ENCODE results near the gene PLCB1. TPM values are rescaled to one million over a fixed set of nuclear protein-coding genes. Genes with fewer than 3 reads are reported as not detected.
A peak's percentile ranks its signal among the peaks of the same experiment; 100 is the strongest.

Gene PLCB1
- total RNA-seq, 1 donor from 2014 or later = 10.8 TPM

DNA sequence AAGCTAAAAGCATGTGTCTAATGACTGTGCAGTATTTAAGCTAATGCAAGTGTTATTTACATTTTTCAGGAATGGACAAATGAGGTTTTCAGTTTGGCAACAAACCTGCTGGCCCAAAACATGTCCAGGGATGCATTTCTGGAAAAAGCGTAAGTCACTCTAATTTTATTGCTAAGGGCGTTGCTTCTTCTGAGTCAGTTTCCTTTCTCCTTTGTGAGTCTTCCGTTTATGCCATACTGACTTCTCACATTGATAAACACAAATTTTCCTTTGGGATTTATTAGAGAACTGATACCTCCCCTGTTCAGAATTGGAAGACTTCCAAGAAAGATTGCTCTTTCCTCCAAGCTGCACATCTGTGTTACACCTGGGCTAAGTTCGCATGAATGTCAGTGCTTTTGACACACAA lies 514.0 kb downstream of the PLCB1 start:
- Mint-ChIP-seq H3K27ac (ENCODE audit: unreplicated experiment) (peak overlapping the region; percentile 5), H3K9me3 (ENCODE audit: low read depth) (no peaks in the 10 kb centered on the region), H3K4me1 (ENCODE audit: low read depth) (peaks cover 33% of the 10 kb centered on the region), H3K4me3 (ENCODE audit: unreplicated experiment) (no peak overlapping the region), H3K27me3 (ENCODE audit: low read depth) (no peaks in the 10 kb centered on the region), H3K36me3 (ENCODE audit: low read depth) (peaks cover 2% of the 10 kb centered on the region)
- TF ChIP-seq, protein P1, sequence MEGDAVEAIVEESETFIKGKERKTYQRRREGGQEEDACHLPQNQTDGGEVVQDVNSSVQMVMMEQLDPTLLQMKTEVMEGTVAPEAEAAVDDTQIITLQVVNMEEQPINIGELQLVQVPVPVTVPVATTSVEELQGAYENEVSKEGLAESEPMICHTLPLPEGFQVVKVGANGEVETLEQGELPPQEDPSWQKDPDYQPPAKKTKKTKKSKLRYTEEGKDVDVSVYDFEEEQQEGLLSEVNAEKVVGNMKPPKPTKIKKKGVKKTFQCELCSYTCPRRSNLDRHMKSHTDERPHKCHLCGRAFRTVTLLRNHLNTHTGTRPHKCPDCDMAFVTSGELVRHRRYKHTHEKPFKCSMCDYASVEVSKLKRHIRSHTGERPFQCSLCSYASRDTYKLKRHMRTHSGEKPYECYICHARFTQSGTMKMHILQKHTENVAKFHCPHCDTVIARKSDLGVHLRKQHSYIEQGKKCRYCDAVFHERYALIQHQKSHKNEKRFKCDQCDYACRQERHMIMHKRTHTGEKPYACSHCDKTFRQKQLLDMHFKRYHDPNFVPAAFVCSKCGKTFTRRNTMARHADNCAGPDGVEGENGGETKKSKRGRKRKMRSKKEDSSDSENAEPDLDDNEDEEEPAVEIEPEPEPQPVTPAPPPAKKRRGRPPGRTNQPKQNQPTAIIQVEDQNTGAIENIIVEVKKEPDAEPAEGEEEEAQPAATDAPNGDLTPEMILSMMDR (IDR thresholded peaks at IDR 0.05) = no peak
- DNase-seq (ENCODE audit: low spot score) = no peak

GRCh38 chr20:8646716-8647115 lies 514.6 kb downstream of the PLCB1 start:
- Mint-ChIP-seq H3K4me1 (ENCODE audit: low read depth) (peaks cover 36% of the 10 kb centered on the region), H3K27ac (ENCODE audit: unreplicated experiment) (peak overlapping the region; percentile 5), H3K27me3 (ENCODE audit: low read depth) (no peaks in the 10 kb centered on the region), H3K4me3 (ENCODE audit: unreplicated experiment) (no peak overlapping the region), H3K9me3 (ENCODE audit: low read depth) (no peaks in the 10 kb centered on the region), H3K36me3 (ENCODE audit: low read depth) (peaks cover 2% of the 10 kb centered on the region)
- no peak for DNase-seq (ENCODE audit: low spot score)
- TF ChIP-seq, protein P1 (IDR thresholded peaks at IDR 0.05) = no peak

- DNase-seq (ENCODE audit: low spot score) = no peak
- TF ChIP-seq, protein P1 (IDR thresholded peaks at IDR 0.05) = no peak
- no peaks in the 10 kb centered on the region for H3K27me3 Mint-ChIP-seq (ENCODE audit: low read depth)
- peaks cover 36% of the 10 kb centered on the region for H3K4me1 Mint-ChIP-seq (ENCODE audit: low read depth)
- peak overlapping the region; percentile 17 for H3K27ac Mint-ChIP-seq (ENCODE audit: unreplicated experiment)
- peaks cover 2% of the 10 kb centered on the region for H3K36me3 Mint-ChIP-seq (ENCODE audit: low read depth)
- no peaks in the 10 kb centered on the region for H3K9me3 Mint-ChIP-seq (ENCODE audit: low read depth)
- H3K4me3 Mint-ChIP-seq (ENCODE audit: unreplicated experiment) = no peak overlapping the region
Observed at GRCh38 chr20:8647961-8648441, 515.9 kb downstream of the PLCB1 start.

- no peaks in the 10 kb centered on the region for H3K36me3 Mint-ChIP-seq (ENCODE audit: low read depth)
- no peak overlapping the region for H3K27ac Mint-ChIP-seq (ENCODE audit: unreplicated experiment)
- H3K9me3 Mint-ChIP-seq (ENCODE audit: low read depth) = no peaks in the 10 kb centered on the region
- TF ChIP-seq, protein P1 (IDR thresholded peaks at IDR 0.05) = no peak
- H3K27me3 Mint-ChIP-seq (ENCODE audit: low read depth) = no peaks in the 10 kb centered on the region
- H3K4me1 Mint-ChIP-seq (ENCODE audit: low read depth) = peaks cover 34% of the 10 kb centered on the region
- H3K4me3 Mint-ChIP-seq (ENCODE audit: unreplicated experiment) = no peak overlapping the region
- no peak for DNase-seq (ENCODE audit: low spot score)
Observed at GRCh38 chr20:8648466-8648865, 516.4 kb downstream of the PLCB1 start.

DNA sequence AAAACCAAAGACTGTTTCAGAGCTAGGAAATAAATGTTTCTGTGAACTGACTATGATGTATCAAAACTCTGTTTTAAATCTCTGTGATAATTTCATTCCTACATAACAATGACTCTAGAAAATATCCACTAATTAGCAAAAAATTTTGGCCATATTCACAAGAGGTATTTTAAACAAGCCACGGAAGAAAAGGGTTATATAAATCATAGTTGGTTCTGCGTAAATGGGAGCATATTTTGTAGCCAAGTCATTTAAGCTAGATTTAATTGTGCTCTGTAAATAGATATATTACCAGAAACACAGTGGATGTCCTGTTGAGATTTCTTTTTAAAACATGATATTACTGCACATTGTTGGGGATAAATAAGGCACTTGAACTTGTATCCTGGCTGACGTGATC lies 520.3 kb downstream of the PLCB1 start:
- no peaks in the 10 kb centered on the region for H3K9me3 Mint-ChIP-seq (ENCODE audit: low read depth)
- H3K4me1 Mint-ChIP-seq (ENCODE audit: low read depth) = peaks cover 19% of the 10 kb centered on the region
- TF ChIP-seq, protein P1 (IDR thresholded peaks at IDR 0.05) = no peak
- H3K27ac Mint-ChIP-seq (ENCODE audit: unreplicated experiment) = no peak overlapping the region
- no peak overlapping the region for H3K4me3 Mint-ChIP-seq (ENCODE audit: unreplicated experiment)
- H3K27me3 Mint-ChIP-seq (ENCODE audit: low read depth) = no peaks in the 10 kb centered on the region
- H3K36me3 Mint-ChIP-seq (ENCODE audit: low read depth) = peaks cover 3% of the 10 kb centered on the region
- DNase-seq (ENCODE audit: low spot score) = no peak

Data from chondrocyte (in vitro differentiated cells).